Immature natural killer cell (primary cell): ENCODE measurements around the gene UGT2A2. TPM values are rescaled to one million over a fixed set of nuclear protein-coding genes. Genes with fewer than 3 reads are reported as not detected.
"Not testable (repeated sequence)": the region's sequence is repeated elsewhere in the genome, so short reads cannot be mapped to it uniquely, and the experiment has no call there.

Experiments
- DNase-seq, 3 donors: peaks; one replicate each; pipeline ENCODE4 v3.0.0; 2022; ENCODE audit warnings: mixed read lengths in 1 of 3
- H3K27ac Mint-ChIP-seq, 6 donors: one replicate each; pipeline ENCODE4 v1.8.0; 2020; ENCODE audit warnings: mixed read lengths in 6 of 6, mild to moderate bottlenecking in 5 of 6, inconsistent platforms in 4 of 6, moderate library complexity in 3 of 6
- H3K27me3 Mint-ChIP-seq, 3 donors: one replicate each; pipeline ENCODE4 v1.8.0; 2020 to 2021; ENCODE audit warnings: low read depth in 3 of 3, mild to moderate bottlenecking in 3 of 3, mixed read lengths in 3 of 3, moderate library complexity in 3 of 3, inconsistent platforms in 1 of 3
- H3K36me3 Mint-ChIP-seq, 3 donors: one replicate each; pipeline ENCODE4 v1.8.0; 2020; ENCODE audit warnings: mixed read lengths in 3 of 3, inconsistent platforms in 2 of 3, mild to moderate bottlenecking in 2 of 3
- H3K4me1 Mint-ChIP-seq, 2 donors: one replicate each; pipeline ENCODE4 v1.8.0; 2020; ENCODE audit warnings: inconsistent platforms in 2 of 2, mild to moderate bottlenecking in 2 of 2, mixed read lengths in 2 of 2, moderate library complexity in 1 of 2
- H3K4me3 Mint-ChIP-seq, 5 donors: one replicate each; pipeline ENCODE4 v1.8.0; 2020; ENCODE audit warnings: mild to moderate bottlenecking in 5 of 5, mixed read lengths in 5 of 5, inconsistent platforms in 3 of 5, moderate library complexity in 3 of 5
- H3K9me3 Mint-ChIP-seq, 6 donors: one replicate each; pipeline ENCODE4 v1.8.0; 2020; ENCODE audit warnings: mild to moderate bottlenecking in 6 of 6, mixed read lengths in 6 of 6, inconsistent platforms in 4 of 6, moderate library complexity in 3 of 6
- polyA plus RNA-seq, 3 donors: library from polyadenylated mRNA; unstranded; fragments of 300-500 nt; fragmentation: Illumina TruSeq; gene quantifications; one replicate each; pipeline ENCODE4 v1.2.3, GENCODE V29; 2021

The UGT2A2 gene
- not detected for polyA plus RNA-seq

DNA sequence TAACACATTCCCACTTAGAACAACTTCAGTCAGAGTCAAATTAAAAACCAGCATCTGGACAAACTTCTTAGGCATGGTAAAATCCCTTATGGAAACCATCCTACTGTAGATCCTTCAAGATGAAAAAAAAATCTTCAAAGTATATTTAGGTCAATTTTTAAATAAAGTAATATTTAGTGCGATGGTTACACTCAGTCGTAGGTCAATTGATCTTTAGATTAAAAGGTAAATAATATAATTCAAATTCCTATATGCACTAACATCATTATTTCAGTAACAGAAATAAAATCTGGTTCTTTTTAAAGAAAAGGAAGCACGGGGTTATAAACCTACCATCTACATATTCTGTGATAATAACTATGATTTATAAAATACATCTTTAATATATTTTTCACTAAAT lies at the start of gene UGT2A2:
Gene UGT2A2 (minus strand): TSS at position 101 of the 400 bp plus-strand sequence. CDS start 2 bp downstream, at position 99.
- no peak within 1 kb of the TSS for H3K27ac Mint-ChIP-seq
- H3K27me3 Mint-ChIP-seq, result peaks cover 0 to 5% (median 4%) of the 10 kb centered on the region in 3 donors
- H3K9me3 Mint-ChIP-seq, result peaks cover 0 to 7% (median 0%) of the 10 kb centered on the region in 6 donors
- DNase-seq, result no peak
- H3K36me3 Mint-ChIP-seq, result no peaks in the 10 kb centered on the region
- H3K4me3 Mint-ChIP-seq, result no peak within 1 kb of the TSS
- no peaks in the 10 kb centered on the region for H3K4me1 Mint-ChIP-seq

DNA sequence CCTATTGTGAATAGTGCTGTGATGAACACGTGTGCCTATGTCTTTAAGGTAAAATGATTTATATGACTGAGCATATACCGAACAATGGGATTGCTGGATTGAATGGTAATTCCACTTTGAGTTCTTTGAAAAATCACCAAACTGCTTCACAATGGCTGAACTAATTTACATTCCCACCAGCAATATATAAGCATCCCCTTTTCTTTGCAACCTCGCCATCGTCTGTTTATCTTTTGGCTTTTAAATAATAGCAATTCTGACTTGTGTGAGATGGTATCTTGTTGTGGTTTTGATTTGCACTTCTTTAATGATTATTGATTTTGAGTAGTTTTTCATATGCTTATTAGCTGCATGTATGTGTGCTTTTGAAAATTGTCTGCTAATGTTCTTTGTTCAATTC lies 45.4 kb upstream of the UGT2A2 start:
- Mint-ChIP-seq H3K4me3 (no peak overlapping the region), H3K27me3 (peaks cover 0 to 6% (median 4%) of the 10 kb centered on the region in 3 donors), H3K9me3 (no peaks in the 10 kb centered on the region), H3K4me1 (peaks cover 0 to 5% of the 10 kb centered on the region in 2 donors), H3K36me3 (no peaks in the 10 kb centered on the region), H3K27ac (no peak overlapping the region)
- DNase-seq, result no peak

DNA sequence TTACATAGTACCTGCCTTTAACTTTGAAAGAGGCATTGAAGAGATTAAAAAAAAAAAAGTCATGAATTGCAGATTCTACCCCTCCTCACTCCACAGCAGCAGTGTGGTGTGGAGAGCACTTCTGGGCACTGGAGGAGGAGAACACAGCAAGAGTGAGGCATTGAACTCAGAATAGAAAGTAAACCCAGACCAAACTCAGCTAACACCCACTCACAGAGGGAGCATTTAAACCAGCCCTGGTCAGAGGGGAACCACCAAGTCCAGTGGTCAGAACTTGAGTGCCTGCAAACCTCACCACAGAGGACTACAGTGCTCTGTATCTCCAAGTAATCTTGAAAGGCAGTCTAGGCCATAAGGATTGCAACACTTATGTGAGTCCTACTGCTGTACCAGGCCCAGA lies 29.2 kb upstream of the UGT2A2 start:
- no peak for DNase-seq
- peaks cover 0 to 3% (median 0%) of the 10 kb centered on the region in 6 donors for H3K9me3 Mint-ChIP-seq
- H3K4me3 Mint-ChIP-seq, result no peak overlapping the region
- no peaks in the 10 kb centered on the region for H3K36me3 Mint-ChIP-seq
- H3K27me3 Mint-ChIP-seq, result peaks cover 2 to 5% (median 3%) of the 10 kb centered on the region in 3 donors
- H3K4me1 Mint-ChIP-seq, result no peaks in the 10 kb centered on the region
- no peak overlapping the region for H3K27ac Mint-ChIP-seq

DNA sequence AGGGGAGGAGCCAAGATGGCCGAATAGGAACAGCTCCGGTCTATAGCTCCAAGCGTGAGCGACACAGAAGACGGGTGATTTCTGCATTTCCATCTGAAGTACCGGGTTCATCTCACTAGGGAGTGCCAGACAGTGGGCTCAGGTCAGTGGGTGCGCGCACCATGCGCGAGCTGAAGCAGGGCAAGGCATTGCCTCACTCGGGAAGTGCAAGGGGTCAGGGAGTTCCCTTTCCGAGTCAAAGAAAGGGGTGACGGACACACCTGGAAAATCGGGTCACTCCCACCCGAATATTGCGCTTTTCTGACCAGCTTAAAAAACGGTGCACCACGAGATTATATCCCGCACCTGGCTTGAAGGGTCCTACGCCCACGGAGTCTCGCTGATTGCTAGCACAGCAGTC lies 24.6 kb upstream of the UGT2A2 start:
- not testable (repeated sequence) for H3K27me3 Mint-ChIP-seq, H3K4me1 Mint-ChIP-seq, H3K36me3 Mint-ChIP-seq, DNase-seq, H3K4me3 Mint-ChIP-seq, H3K27ac Mint-ChIP-seq
- peaks cover 0 to 18% (median 0%) of the 10 kb centered on the region in 6 donors for H3K9me3 Mint-ChIP-seq

DNA sequence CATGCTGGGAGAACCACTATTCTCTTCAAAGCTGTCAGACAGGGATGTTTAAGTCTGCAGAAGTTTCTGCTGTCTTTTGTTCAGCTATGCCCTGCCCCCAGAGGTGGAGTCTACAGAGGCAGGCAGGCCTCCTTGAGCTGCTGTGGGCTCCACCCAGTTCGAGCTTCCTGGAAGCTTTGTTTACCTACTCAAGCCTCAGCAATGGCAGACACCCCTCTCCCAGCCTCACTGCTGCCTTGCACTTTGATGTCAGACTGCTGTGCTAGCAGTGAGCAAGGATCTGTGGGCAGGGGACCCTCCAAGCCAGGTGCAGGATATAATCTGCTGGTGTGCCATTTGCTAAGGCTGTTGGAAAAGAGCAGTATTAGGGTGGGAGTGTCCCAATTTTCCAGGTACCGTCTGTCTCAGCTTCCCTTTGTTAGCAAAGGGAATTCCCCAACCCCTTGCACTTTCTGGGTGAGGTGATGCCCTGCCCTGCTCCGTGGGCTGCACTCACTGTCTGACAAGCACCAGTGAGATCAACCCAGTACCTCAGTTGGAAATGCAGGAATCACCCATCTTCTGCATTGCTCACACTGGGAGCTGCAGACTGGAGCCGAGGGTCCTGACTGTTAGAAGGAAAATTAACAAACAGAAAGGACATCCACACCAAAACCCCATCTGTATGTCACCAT lies 21.8 kb upstream of the UGT2A2 start:
- H3K27ac Mint-ChIP-seq, DNase-seq, H3K27me3 Mint-ChIP-seq, H3K36me3 Mint-ChIP-seq, H3K4me3 Mint-ChIP-seq, H3K4me1 Mint-ChIP-seq: not testable (repeated sequence)
- H3K9me3 Mint-ChIP-seq, result peaks cover 0 to 20% (median 0%) of the 10 kb centered on the region in 6 donors

DNA sequence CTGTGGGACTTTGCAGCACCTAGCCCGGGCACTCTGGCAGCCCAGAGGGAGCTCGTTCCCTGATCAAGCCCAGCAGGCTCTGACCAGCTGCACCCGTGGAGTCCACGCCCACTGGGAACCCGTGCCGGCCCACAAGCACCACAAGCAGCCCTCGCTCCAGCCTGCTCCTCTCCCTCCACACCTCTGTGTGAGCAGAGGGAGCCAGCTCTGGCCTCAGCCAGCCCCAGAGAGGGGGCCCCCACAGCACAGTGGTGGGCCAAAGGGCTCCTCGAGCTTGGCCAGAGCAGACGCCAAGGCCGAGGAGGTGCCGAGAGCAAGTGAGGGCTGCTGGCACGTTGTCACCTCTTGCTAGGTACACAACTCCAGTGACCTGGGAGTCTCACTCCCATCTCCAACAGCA lies 18.7 kb upstream of the UGT2A2 start:
- Mint-ChIP-seq H3K4me3 (no peak overlapping the region), H3K27ac (no peak overlapping the region), H3K27me3 (peaks cover 0 to 4% (median 0%) of the 10 kb centered on the region in 3 donors), H3K36me3 (no peaks in the 10 kb centered on the region), H3K9me3 (peaks cover 0 to 18% (median 0%) of the 10 kb centered on the region in 6 donors), H3K4me1 (no peaks in the 10 kb centered on the region)
- DNase-seq, result no peak

DNA sequence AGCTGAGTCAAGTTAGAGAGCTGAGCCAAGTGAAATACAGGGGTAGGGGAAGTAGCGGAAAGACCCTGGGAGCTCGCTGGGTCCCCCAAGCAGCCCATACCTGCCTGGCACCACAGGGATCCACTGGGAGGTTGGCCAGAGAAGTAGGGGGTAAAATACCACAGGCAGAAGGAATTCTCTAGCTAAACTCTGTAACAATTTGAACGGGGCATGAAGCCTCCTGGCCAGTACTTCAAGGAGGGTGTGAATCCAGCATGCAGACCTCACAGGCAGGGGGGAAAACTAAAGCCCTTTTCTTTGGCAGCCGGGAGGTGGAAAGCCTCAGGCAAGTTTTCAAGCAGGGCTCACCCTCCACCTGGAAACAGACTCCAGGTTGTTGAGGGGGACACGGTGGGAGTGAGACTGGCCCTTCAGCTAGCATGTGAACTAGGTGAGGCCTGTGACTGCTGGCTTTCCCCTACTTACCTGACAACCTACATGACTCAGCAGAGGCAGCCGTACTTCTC lies 17.3 kb upstream of the UGT2A2 start:
- Mint-ChIP-seq H3K4me1 (no peaks in the 10 kb centered on the region), H3K9me3 (peaks cover 0 to 11% (median 0%) of the 10 kb centered on the region in 6 donors), H3K27me3 (peaks cover 0 to 4% (median 0%) of the 10 kb centered on the region in 3 donors), H3K27ac (no peak overlapping the region), H3K36me3 (no peaks in the 10 kb centered on the region), H3K4me3 (no peak overlapping the region)
- no peak for DNase-seq

DNA sequence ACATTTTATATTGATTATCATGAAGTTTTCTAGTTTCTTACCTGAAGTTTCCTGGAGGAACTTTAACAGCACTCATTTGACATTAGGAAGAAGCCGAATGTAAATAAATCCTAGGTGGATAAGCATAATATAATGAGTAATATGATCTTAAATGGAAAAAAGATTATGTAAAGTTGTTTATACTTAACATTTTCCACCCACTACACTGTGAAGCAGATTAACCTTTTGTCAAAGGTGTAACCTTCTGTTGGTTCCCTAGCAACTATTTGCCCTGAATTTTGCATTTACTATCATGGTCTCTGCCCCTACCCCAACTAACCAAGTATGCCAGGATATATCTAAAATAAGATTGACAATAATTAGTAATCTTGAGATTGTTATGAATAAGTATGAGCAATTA lies 13.7 kb upstream of the UGT2A2 start, which contains the start of gene UGT2A1:
Gene UGT2A1 (minus strand): TSS at position 101 of the 400 bp plus-strand sequence. CDS start 5,603 bp downstream, outside the sequence.
- Mint-ChIP-seq H3K27me3 (peaks cover 0 to 3% (median 0%) of the 10 kb centered on the region in 3 donors), H3K4me1 (no peaks in the 10 kb centered on the region)

DNA sequence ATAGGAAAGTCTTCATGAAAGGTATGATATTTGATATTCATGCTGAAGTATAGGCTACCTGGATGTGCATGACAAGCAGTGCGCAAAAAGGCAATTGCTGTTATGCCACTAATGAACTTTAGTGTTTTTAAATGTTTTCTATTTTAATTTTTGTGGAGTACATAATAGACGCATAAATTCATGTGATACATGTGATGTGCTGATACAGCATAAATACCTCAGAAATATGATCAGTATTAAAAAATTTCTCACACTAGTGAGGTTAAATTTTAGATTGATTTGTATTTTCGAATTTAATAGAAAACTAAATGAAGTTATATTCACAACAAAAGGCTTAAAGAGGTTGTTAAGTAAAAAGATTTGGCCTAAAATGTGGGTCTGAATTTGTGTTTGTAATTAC lies 11.4 kb upstream of the UGT2A2 start:
- H3K27ac Mint-ChIP-seq, result no peak overlapping the region
- no peaks in the 10 kb centered on the region for H3K27me3 Mint-ChIP-seq
- no peaks in the 10 kb centered on the region for H3K4me1 Mint-ChIP-seq
- H3K9me3 Mint-ChIP-seq, result no peaks in the 10 kb centered on the region
- H3K36me3 Mint-ChIP-seq, result no peaks in the 10 kb centered on the region
- H3K4me3 Mint-ChIP-seq, result no peak overlapping the region
- DNase-seq, result no peak

More for the DNA sequence above, 13.7 kb upstream of the UGT2A2 start, which contains the start of gene UGT2A1:
- Mint-ChIP-seq H3K4me3 (no peak within 1 kb of the TSS), H3K27ac (no peak within 1 kb of the TSS), H3K9me3 (peaks cover 0 to 6% (median 0%) of the 10 kb centered on the region in 6 donors), H3K36me3 (no peaks in the 10 kb centered on the region)
- DNase-seq, result no peak

DNA sequence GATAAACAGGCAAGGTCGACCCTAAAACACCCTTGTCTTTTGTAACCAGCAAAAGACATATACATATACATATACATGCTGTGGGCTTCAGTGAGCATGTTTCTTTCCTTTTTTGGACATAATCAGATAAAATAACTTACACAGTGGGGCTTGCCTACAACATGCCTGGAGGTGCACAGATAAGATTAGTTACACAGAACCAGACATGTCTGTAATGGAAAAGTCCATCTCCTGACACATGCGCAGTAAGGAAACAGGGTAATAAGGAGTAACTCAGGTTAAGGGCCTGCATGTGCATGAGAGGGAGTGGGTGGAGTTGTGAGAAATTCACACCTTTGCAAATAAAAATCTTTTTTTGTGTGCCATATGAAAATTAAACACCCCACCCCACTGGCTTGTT lies 10.2 kb upstream of the UGT2A2 start:
- Mint-ChIP-seq H3K36me3 (no peaks in the 10 kb centered on the region), H3K4me1 (no peaks in the 10 kb centered on the region), H3K27me3 (no peaks in the 10 kb centered on the region), H3K9me3 (peaks cover 0 to 4% (median 0%) of the 10 kb centered on the region in 6 donors), H3K4me3 (no peak overlapping the region), H3K27ac (no peak overlapping the region)
- no peak for DNase-seq

DNA sequence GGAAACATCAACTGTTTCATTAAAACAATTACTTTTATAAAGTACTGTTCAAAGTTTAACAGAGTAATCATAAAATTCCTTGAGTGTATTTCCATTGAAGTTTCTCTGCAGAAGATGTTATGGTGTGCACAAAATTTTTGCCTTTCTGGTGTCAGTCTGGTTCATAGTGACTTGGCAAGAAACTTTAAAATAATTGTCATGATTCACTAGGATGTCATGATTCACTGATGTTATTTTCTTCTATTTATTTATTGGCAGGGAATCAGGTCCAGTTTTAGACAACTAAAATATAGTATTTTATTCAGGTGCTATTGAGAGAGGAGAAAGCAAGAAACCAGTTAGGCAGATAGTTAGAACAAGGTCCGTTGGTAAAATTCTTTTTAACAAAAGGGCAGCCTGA lies 9.8 kb upstream of the UGT2A2 start:
- no peak for DNase-seq
- Mint-ChIP-seq H3K9me3 (peaks cover 0 to 4% (median 0%) of the 10 kb centered on the region in 6 donors), H3K4me1 (no peaks in the 10 kb centered on the region), H3K4me3 (no peak overlapping the region), H3K27me3 (no peaks in the 10 kb centered on the region), H3K36me3 (no peaks in the 10 kb centered on the region), H3K27ac (no peak overlapping the region)

DNA sequence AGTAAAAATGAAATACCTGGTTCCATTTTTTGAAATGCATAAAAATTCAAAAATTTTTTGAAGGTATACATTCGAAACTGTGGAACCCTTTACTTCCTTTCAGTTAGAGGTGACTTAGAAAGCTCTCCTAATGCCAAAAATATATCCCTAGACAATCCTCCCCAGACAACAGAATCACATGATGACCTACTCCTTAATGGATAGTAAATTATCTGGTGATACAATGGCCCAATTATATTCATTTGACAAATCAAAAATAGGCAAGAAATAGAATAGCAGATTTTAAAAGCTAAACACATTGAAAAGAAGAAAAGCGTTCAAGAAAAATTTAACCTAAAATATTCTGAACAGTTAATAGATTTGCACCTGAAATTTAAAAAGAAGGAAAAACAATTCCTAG lies 3.5 kb upstream of the UGT2A2 start:
- Mint-ChIP-seq H3K36me3 (no peaks in the 10 kb centered on the region), H3K4me3 (no peak overlapping the region), H3K4me1 (no peaks in the 10 kb centered on the region), H3K27ac (no peak overlapping the region), H3K9me3 (peaks cover 0 to 4% (median 0%) of the 10 kb centered on the region in 6 donors), H3K27me3 (peaks cover 0 to under 1% (median 0%) of the 10 kb centered on the region in 3 donors)
- no peak for DNase-seq

DNA sequence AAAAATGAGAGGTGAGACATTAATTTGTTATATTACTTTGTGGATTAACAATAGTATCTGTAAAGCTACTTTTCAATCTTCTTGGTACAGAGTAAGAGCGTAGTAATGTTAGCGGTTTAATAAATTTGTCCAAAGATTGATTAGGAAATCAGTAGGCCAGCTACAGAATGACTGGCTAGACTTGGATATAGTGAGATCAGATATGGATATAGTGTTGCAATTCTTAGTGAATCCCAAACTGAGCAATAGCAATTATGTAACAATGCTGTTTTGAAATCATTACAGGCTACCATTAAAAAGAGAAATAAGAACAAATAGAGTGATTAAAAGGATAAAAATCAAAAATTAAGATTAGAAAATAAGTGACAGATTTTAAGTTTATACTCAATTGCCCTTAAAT lies 847 bp upstream of the UGT2A2 start:
- H3K9me3 Mint-ChIP-seq, result peaks cover 0 to 7% (median 0%) of the 10 kb centered on the region in 6 donors
- no peaks in the 10 kb centered on the region for H3K4me1 Mint-ChIP-seq
- no peak overlapping the region for H3K27ac Mint-ChIP-seq
- H3K36me3 Mint-ChIP-seq, result no peaks in the 10 kb centered on the region
- DNase-seq, result no peak
- no peak overlapping the region for H3K4me3 Mint-ChIP-seq
- H3K27me3 Mint-ChIP-seq, result peaks cover 0 to 5% (median 3%) of the 10 kb centered on the region in 3 donors

DNA sequence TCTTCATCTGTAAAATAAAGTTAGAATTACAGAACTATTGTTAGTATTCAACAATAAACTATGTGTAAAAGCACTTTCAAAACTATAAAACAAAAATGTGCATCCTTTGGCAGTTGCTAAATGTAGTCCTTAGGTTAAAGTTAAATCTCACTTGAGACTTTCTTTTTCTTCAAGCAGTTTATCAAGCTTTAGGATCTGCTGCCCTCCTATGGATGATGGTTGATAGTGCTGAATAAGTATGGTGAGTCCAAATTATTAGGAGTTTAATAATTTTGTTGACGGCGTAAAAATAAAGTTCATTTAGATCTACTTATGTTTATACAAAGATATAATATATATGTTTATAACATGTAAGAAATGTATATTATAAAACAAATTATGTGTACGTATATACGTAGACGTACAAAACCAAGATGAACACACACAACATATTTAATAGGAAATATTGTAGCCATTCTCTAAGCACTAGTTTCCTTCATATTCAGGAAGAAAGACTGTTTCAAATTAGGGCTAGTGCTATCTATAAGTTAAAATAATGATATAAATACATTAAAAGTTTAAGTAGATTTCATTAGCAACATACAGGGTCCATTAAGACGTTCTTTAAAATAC lies 22.3 kb downstream of the UGT2A2 start:
- peaks cover 0 to 19% (median 3%) of the 10 kb centered on the region in 6 donors for H3K9me3 Mint-ChIP-seq
- H3K4me3 Mint-ChIP-seq, result no peak overlapping the region
- no peaks in the 10 kb centered on the region for H3K36me3 Mint-ChIP-seq
- no peak overlapping the region for H3K27ac Mint-ChIP-seq
- no peaks in the 10 kb centered on the region for H3K4me1 Mint-ChIP-seq
- peaks cover 0 to 2% (median 0%) of the 10 kb centered on the region in 3 donors for H3K27me3 Mint-ChIP-seq
- no peak for DNase-seq
